GM18507 (cell line): ENCODE data around the gene ERCC8.

ENCODE experiments used
- DNase-seq: peaks from one replicate; pipeline ENCODE4 v3.0.0; 2011; ENCODE audit warnings: low read depth; ENCODE audit not compliant: insufficient read length; ENCODE audit errors: extremely low spot score
- FAIRE-seq: peaks from 2 replicates; lab custom pipeline; 2011; peaks lifted over from hg19 to GRCh38; lab: Jason Lieb, UNC

Gene ERCC8

GRCh38 chr5:60843936-60844905, 100.6 kb downstream of the ERCC8 start, which contains the start of gene ELOVL7:
Gene ELOVL7, minus strand, starts transcription at chr5:60844269. Its CDS starts 56,872 bp downstream, at chr5:60787397.
- peak; percentile 52 for DNase-seq
- FAIRE-seq: peak; percentile 9

GRCh38 chr5:60843386-60843935, 101.4 kb downstream of the ERCC8 start:
- FAIRE-seq (peak; percentile 21), DNase-seq (no peak)

GRCh38 chr5:60842871-60843385, 101.9 kb downstream of the ERCC8 start:
- no peak for DNase-seq
- no peak for FAIRE-seq

GRCh38 chr5:60841361-60841760, 103.5 kb downstream of the ERCC8 start:
- FAIRE-seq (no peak), DNase-seq (no peak)

GRCh38 chr5:60836131-60836530, 108.7 kb downstream of the ERCC8 start:
- DNase-seq: no peak
- no peak for FAIRE-seq

- DNase-seq (no peak), FAIRE-seq (no peak)
Observed at GRCh38 chr5:60835554-60835953, 109.3 kb downstream of the ERCC8 start.

GRCh38 chr5:60833520-60833919, 111.3 kb downstream of the ERCC8 start:
- DNase-seq (no peak), FAIRE-seq (no peak)

GRCh38 chr5:60830581-60831127, 114.2 kb downstream of the ERCC8 start:
- no peak for FAIRE-seq
- no peak for DNase-seq

- no peak for DNase-seq
- no peak for FAIRE-seq
Observed at GRCh38 chr5:60829490-60830266, 115.2 kb downstream of the ERCC8 start.

GRCh38 chr5:60827201-60827600, 117.7 kb downstream of the ERCC8 start:
- no peak for DNase-seq
- FAIRE-seq: no peak

- DNase-seq (no peak), FAIRE-seq (peak; percentile 78)
Observed at GRCh38 chr5:60826653-60827052, 118.2 kb downstream of the ERCC8 start.
